HG03558 (cell line): ENCODE measurements around the gene ACP1.
"Not testable (repeated sequence)": the region's sequence is repeated elsewhere in the genome, so short reads cannot be mapped to it uniquely, and the experiment has no call there.

ENCODE experiments used
- ATAC-seq: cut with Tn5 transposase; IDR thresholded peaks from one replicate; pipeline ENCODE4 v1.9.1; 2021; ENCODE audit warnings: moderate number of reproducible peaks; ENCODE audit not compliant: unreplicated experiment; ENCODE audit errors: extremely low read depth

Gene ACP1

GRCh38 chr2:305366-305765 is 40.6 kb downstream of the ACP1 start:
- ATAC-seq: no peak

- no peak for ATAC-seq
These were observed 44.6 kb downstream of the ACP1 start for GRCh38 chr2:309148-309953.

GRCh38 chr2:309954-310510 is 45.3 kb downstream of the ACP1 start:
- no peak for ATAC-seq

- ATAC-seq: no peak
These were observed 46.2 kb downstream of the ACP1 start for GRCh38 chr2:310994-311393.

GRCh38 chr2:313991-314390 is 49.2 kb downstream of the ACP1 start:
- no peak for ATAC-seq

- no peak for ATAC-seq
These were observed 50.0 kb downstream of the ACP1 start for GRCh38 chr2:314561-315336.

GRCh38 chr2:315925-316324 is 51.2 kb downstream of the ACP1 start:
- not testable (repeated sequence) for ATAC-seq

GRCh38 chr2:316381-316780 is 51.6 kb downstream of the ACP1 start:
- no peak for ATAC-seq

GRCh38 chr2:317501-318424 is 53.0 kb downstream of the ACP1 start:
- ATAC-seq: no peak

GRCh38 chr2:319059-319600 is 54.4 kb downstream of the ACP1 start:
- no peak for ATAC-seq

- ATAC-seq: no peak
These were observed 55.8 kb downstream of the ACP1 start for GRCh38 chr2:320561-320960.

GRCh38 chr2:322326-322725 is 57.6 kb downstream of the ACP1 start:
- ATAC-seq: no peak

GRCh38 chr2:323035-323434 is 58.3 kb downstream of the ACP1 start:
- no peak for ATAC-seq
